Endothelial cell of umbilical vein (primary cell): ENCODE results near the gene SEPTIN5. TPM values are rescaled to one million over a fixed set of nuclear protein-coding genes. Genes with fewer than 3 reads are reported as not detected.

Experiments
- BruUV-seq: library from RNA; stranded (reverse); fragments of 400-500 nt; replicated peaks from 2 replicates; lab custom pipeline; 2021; lab: Mats Ljungman, UMichigan
- CTCF ChIA-PET: fragments of 300-600, 350-600 bp; sonication (Branson Sonifier 250); formaldehyde crosslinking; loops from one replicate; lab custom pipeline; 2021; ENCODE audit warnings: antibody characterized with exemption, inconsistent platforms; lab: Charles Lee
- POLR2A ChIA-PET: fragments of 300-600, 350-600 bp; sonication (Branson Sonifier 250); formaldehyde crosslinking; loops from one replicate; lab custom pipeline; 2021; ENCODE audit warnings: antibody characterized with exemption, inconsistent platforms; lab: Charles Lee
- DNase-seq: peaks from one replicate; pipeline ENCODE4 v3.0.0-alpha.2; 2011; ENCODE audit warnings: low read depth, low spot score
- FAIRE-seq: peaks from 2 replicates; lab custom pipeline; 2011; peaks lifted over from hg19 to GRCh38; lab: Jason Lieb, UNC
- H2AFZ ChIP-seq: 2 replicates; pipeline ENCODE4 v1.6.0; 2012; ENCODE audit warnings: low read depth, low read length, control low read depth, inconsistent platforms
- H3K27ac ChIP-seq: 2 replicates; pipeline ENCODE4 v1.5.1; 2011; ENCODE audit warnings: low read depth, mild to moderate bottlenecking, control low read depth, low read length, moderate library complexity; ENCODE audit not compliant: insufficient read depth
- H3K27me3 ChIP-seq, 2 experiments: 2 replicates each; pipeline versions ENCODE4 v1.6.0 to v1.6.1; 2011; ENCODE audit warnings: low read length in 2 of 2, mixed read lengths in 1 of 2; ENCODE audit not compliant: control insufficient read depth in 2 of 2, insufficient read depth in 2 of 2
- H3K36me3 ChIP-seq, 2 experiments: 2 replicates in 1 of 2; 3 replicates in 1 of 2; pipeline ENCODE4 v1.5.1; 2011; ENCODE audit warnings: low read length in 2 of 2, mild to moderate bottlenecking in 1 of 2, moderate library complexity in 1 of 2; ENCODE audit not compliant: control insufficient read depth in 2 of 2, insufficient read depth in 2 of 2; ENCODE audit errors: extremely low read depth in 1 of 2
- H3K4me1 ChIP-seq: 3 replicates; pipeline ENCODE4 v1.5.1; 2011; ENCODE audit warnings: mild to moderate bottlenecking, low read length; ENCODE audit not compliant: control insufficient read depth, insufficient read depth; ENCODE audit errors: extremely low read depth
- H3K4me2 ChIP-seq: 2 replicates; pipeline ENCODE4 v1.6.1; 2011; ENCODE audit warnings: low read length, control low read depth, mixed read lengths; ENCODE audit not compliant: insufficient read depth
- H3K4me3 ChIP-seq, 3 experiments: fragments of 200-600 bp in 1 of 3; sonication (generic), shearing (Covaris generic) in 1 of 3; replicated peaks in 1 of 3; 2 replicates each; pipeline ENCODE4 v1.5.1; 2011 to 2016; ENCODE audit warnings: control low read depth in 3 of 3, low read length in 3 of 3, mild to moderate bottlenecking in 2 of 3, inconsistent platforms in 1 of 3, low read depth in 1 of 3, moderate library complexity in 1 of 3; ENCODE audit not compliant: insufficient read depth in 1 of 3
- H3K79me2 ChIP-seq: 2 replicates; pipeline ENCODE4 v1.6.0; 2012; ENCODE audit warnings: low read length, inconsistent platforms; ENCODE audit not compliant: control insufficient read depth, insufficient read depth
- H3K9ac ChIP-seq: replicated peaks from 2 replicates; pipeline ENCODE3; 2011; ENCODE audit warnings: low read length, control low read depth; ENCODE audit not compliant: insufficient read depth; ENCODE audit errors: extremely low read depth
- H3K9me1 ChIP-seq: replicated peaks from 3 replicates; pipeline ENCODE4 v1.6.0; 2011; ENCODE audit warnings: mild to moderate bottlenecking, low read length; ENCODE audit not compliant: control insufficient read depth, insufficient read depth; ENCODE audit errors: extremely low read depth
- H3K9me3 ChIP-seq: replicated peaks from 2 replicates; pipeline ENCODE4 v1.5.1; 2012; ENCODE audit warnings: low read length, inconsistent platforms; ENCODE audit not compliant: control insufficient read depth, insufficient read depth
- H4K20me1 ChIP-seq: replicated peaks from 2 replicates; pipeline ENCODE3; 2011; ENCODE audit warnings: mild to moderate bottlenecking, low read length; ENCODE audit not compliant: control insufficient read depth, insufficient read depth; ENCODE audit errors: extremely low read depth
- EZH2 ChIP-seq: IDR thresholded peaks from 2 replicates; pipeline ENCODE4 v1.6.1; 2012; ENCODE audit warnings: borderline replicate concordance, low read depth, mild to moderate bottlenecking, moderate library complexity, low read length, inconsistent platforms; ENCODE audit not compliant: severe bottlenecking
- FOS ChIP-seq: IDR thresholded peaks from 2 replicates; pipeline ENCODE4 v1.6.1; 2011; ENCODE audit warnings: mild to moderate bottlenecking, low read length, moderate library complexity, borderline replicate concordance; ENCODE audit not compliant: insufficient read depth
- GATA2 ChIP-seq: IDR thresholded peaks from 2 replicates; pipeline ENCODE4 v1.7.0; 2011; ENCODE audit warnings: low read depth, mild to moderate bottlenecking, moderate library complexity, mixed read lengths, low read length; ENCODE audit not compliant: insufficient read length, insufficient read depth
- JUN ChIP-seq: IDR thresholded peaks from 2 replicates; pipeline ENCODE4 v1.6.1; 2011; ENCODE audit warnings: borderline replicate concordance, low read depth; ENCODE audit not compliant: insufficient read length, insufficient read depth
- MYC ChIP-seq: IDR thresholded peaks from one replicate; pipeline ENCODE4 v1.6.1; 2011; ENCODE audit warnings: mild to moderate bottlenecking, low read depth, low read length
- POLR2A ChIP-seq: IDR thresholded peaks from 2 replicates; pipeline ENCODE4 v1.6.1; 2012; ENCODE audit warnings: low read depth, mild to moderate bottlenecking, control low read depth, low read length
- POLR2AphosphoS5 ChIP-seq: IDR thresholded peaks from 2 replicates; pipeline ENCODE4 v1.6.1; 2012; ENCODE audit warnings: low read depth, mild to moderate bottlenecking, control low read depth, low read length, moderate library complexity; ENCODE audit not compliant: insufficient read depth
- dilution Hi-C: fragments of 300-500 bp; cut with MboI; formaldehyde crosslinking; loops from one replicate; pipeline ENCODE4 v1.15.0; 2019; ENCODE audit warnings: low sequenced_read_pairs; ENCODE audit not compliant: extremely low pct_ligation_motif_present
- intact Hi-C: fragments of 100-400 bp; cut with micrococcal nuclease; formaldehyde crosslinking; loops from one replicate; pipeline ENCODE4 v1.10.0; 2022
- polyA plus RNA-seq, 4 experiments: library from polyadenylated mRNA; depleted of rRNA in 3 of 4; stranded (reverse) in 3 of 4; unstranded in 1 of 4; fragments of >200 nt; gene quantifications; 2 replicates each; pipeline versions ENCODE4 v1.2.1 to v1.2.3, GENCODE V29; 2011 to 2012; ENCODE audit warnings: missing spikeins in 1 of 4
- total RNA-seq: library from RNA; stranded (reverse); gene quantifications from 2 replicates; pipeline ENCODE4 v1.2.3, GENCODE V29; 2021
- TF ChIP-seq, protein P1 (sequence below), 2 donors: IDR thresholded peaks; 1 replicate in 1 of 2; 2 replicates in 1 of 2; pipeline ENCODE4 v1.5.1; 2011; ENCODE audit warnings: low read length in 2 of 2, mild to moderate bottlenecking in 2 of 2, moderate library complexity in 2 of 2, control low read depth in 1 of 2, inconsistent platforms in 1 of 2, low read depth in 1 of 2; ENCODE audit not compliant: insufficient read depth in 1 of 2; ENCODE audit errors: extremely low read depth in 1 of 2
- TF ChIP-seq, protein P2 (sequence below): IDR thresholded peaks from 2 replicates; pipeline ENCODE4 v1.6.1; 2011; ENCODE audit not compliant: insufficient read depth, insufficient read length

SEPTIN5 gene
- total and polyA plus RNA-seq, 2 donors (not counting 3 experiments of a cell fraction or from before 2014, with no cell fraction given), result 31.1 to 35.8 TPM

DNA sequence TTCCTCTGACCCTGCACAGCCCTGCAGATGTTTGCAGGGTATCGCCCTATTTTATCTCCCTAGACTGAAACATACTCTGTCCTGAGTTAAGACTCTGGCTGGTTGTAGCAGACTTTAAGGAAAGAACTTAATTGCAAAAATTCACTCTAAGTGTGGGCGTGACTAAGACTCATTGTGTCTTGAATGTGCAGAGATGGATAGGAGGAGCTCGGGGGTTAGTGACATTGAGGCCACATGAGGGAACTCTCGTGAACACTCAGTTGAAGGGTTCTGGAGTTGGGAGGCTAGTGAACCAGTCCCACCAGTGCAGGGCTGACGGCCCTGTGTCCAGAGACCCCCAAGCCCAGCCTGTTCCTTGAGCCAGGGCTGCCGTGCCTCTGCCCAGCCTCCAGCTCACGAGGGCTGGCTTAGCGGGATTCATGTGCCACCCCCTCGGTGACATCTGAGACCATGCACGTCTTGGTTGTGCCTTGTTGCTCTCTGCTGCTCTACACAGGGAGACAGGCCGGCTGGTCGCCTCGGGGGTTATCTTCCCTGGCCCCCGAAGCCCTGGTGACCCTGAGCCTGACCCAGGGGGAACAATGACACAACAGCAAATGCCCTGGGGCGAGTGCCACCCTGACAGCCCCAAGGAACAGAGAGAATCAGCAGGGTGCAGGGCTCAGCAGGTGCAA, 34.8 kb downstream of the SEPTIN5 start:
- POLR2A ChIA-PET, result no interaction called here
- H3K27ac ChIP-seq, result no peak overlapping the region
- TF ChIP-seq, protein P1, sequence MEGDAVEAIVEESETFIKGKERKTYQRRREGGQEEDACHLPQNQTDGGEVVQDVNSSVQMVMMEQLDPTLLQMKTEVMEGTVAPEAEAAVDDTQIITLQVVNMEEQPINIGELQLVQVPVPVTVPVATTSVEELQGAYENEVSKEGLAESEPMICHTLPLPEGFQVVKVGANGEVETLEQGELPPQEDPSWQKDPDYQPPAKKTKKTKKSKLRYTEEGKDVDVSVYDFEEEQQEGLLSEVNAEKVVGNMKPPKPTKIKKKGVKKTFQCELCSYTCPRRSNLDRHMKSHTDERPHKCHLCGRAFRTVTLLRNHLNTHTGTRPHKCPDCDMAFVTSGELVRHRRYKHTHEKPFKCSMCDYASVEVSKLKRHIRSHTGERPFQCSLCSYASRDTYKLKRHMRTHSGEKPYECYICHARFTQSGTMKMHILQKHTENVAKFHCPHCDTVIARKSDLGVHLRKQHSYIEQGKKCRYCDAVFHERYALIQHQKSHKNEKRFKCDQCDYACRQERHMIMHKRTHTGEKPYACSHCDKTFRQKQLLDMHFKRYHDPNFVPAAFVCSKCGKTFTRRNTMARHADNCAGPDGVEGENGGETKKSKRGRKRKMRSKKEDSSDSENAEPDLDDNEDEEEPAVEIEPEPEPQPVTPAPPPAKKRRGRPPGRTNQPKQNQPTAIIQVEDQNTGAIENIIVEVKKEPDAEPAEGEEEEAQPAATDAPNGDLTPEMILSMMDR (IDR thresholded peaks at IDR 0.05; ENCODE audit: extremely low read depth in 1 of 2, insufficient read depth in 1 of 2, low read depth in 1 of 2, low read length in 2 of 2), result no peak
- no peak for TF ChIP-seq EZH2
- no peak for TF ChIP-seq FOS
- TF ChIP-seq JUN, result no peak
- no peak for TF ChIP-seq POLR2AphosphoS5
- TF ChIP-seq GATA2, result no peak
- TF ChIP-seq, protein P2, sequence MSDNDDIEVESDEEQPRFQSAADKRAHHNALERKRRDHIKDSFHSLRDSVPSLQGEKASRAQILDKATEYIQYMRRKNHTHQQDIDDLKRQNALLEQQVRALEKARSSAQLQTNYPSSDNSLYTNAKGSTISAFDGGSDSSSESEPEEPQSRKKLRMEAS, result no peak
- TF ChIP-seq MYC, result no peak
- TF ChIP-seq POLR2A, result no peak
- no peaks in the 10 kb centered on the region for H3K79me2 ChIP-seq
- CTCF ChIA-PET, result interaction anchor here (0.8 to 2.7 kb wide), 4 partner anchors 19 to 161 kb away, joined by 3 to 15 read pairs (median 4); partner anchors contain the start of gene GP1BB
- BruUV-seq, result no TSS peak
- H2AFZ ChIP-seq, result no peak overlapping the region
- peaks cover 9% of the 10 kb centered on the region for H3K4me1 ChIP-seq
- no peaks in the 10 kb centered on the region for H3K9me3 ChIP-seq
- dilution Hi-C loops, result no loop called here
- H3K4me2 ChIP-seq, result no peak overlapping the region
- H3K9ac ChIP-seq, result no peak overlapping the region
- peaks cover 2 to 5% of the 10 kb centered on the region in 2 experiments for H3K27me3 ChIP-seq
- no peak for DNase-seq
- no peak for FAIRE-seq
- no peak overlapping the region for H3K4me3 ChIP-seq
- no peaks in the 10 kb centered on the region for H3K9me1 ChIP-seq
- intact Hi-C loops, result no loop called here
- H4K20me1 ChIP-seq, result no peaks in the 10 kb centered on the region
- no peaks in the 10 kb centered on the region for H3K36me3 ChIP-seq
